ENCODE measurements around the gene LGALS1.

DNA sequence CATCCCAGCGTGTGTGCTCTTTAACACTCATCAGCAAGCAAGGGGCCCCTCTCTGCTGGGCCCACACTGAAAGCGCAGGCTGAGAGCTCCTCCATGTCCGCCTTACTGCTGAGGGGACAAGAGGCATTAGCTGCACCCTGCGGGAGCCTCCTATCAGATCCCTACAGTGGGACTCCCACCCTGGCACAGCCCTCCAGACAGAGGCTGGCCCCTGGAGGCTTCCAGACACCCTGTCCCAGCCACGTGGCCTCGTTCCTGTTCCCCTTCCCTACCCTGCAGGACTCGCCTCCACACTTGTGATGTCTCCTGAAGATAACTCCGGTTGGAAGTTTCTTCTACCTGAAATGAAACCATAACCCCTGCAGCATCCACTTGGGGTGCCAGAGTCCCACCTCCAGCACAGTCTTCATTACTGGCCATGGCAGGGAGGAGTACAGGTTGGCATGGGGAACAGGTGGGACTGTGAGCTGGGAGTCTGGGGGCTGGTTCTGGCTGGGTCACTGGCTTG is 41.0 kb upstream of the LGALS1 start:
- TF ChIP-seq, protein P1, sequence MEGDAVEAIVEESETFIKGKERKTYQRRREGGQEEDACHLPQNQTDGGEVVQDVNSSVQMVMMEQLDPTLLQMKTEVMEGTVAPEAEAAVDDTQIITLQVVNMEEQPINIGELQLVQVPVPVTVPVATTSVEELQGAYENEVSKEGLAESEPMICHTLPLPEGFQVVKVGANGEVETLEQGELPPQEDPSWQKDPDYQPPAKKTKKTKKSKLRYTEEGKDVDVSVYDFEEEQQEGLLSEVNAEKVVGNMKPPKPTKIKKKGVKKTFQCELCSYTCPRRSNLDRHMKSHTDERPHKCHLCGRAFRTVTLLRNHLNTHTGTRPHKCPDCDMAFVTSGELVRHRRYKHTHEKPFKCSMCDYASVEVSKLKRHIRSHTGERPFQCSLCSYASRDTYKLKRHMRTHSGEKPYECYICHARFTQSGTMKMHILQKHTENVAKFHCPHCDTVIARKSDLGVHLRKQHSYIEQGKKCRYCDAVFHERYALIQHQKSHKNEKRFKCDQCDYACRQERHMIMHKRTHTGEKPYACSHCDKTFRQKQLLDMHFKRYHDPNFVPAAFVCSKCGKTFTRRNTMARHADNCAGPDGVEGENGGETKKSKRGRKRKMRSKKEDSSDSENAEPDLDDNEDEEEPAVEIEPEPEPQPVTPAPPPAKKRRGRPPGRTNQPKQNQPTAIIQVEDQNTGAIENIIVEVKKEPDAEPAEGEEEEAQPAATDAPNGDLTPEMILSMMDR (conservative IDR thresholded peaks at IDR 0.05; ENCODE audit: low read depth, low read length), result peak; percentile 27; the same call in 1 of the 2 replicates
- no peak for TF ChIP-seq EZH2 (IDR thresholded peaks at IDR 0.05; ENCODE audit: borderline replicate concordance, low read depth, low read length, poor library complexity, severe bottlenecking)

Data from A673 (cell line).